H7 (cell line): ENCODE measurements around the gene ETV1. TPM values are rescaled to one million over a fixed set of nuclear protein-coding genes. Genes with fewer than 3 reads are reported as not detected.
A peak's percentile ranks its signal among the peaks of the same experiment; 100 is the strongest.

Experiments
- DNase-seq: peaks from one replicate; pipeline ENCODE4 v3.0.0; 2012
- H3K27me3 ChIP-seq: 2 replicates; pipeline ENCODE4 v1.6.0; 2011; ENCODE audit warnings: mild to moderate bottlenecking, low read length; ENCODE audit not compliant: control insufficient read depth, insufficient read depth
- H3K36me3 ChIP-seq: replicated peaks from 2 replicates; pipeline ENCODE4 v1.5.1; 2011; ENCODE audit warnings: low read length; ENCODE audit not compliant: control insufficient read depth, insufficient read depth
- H3K4me3 ChIP-seq: 2 replicates; pipeline ENCODE4 v1.5.1; 2011; ENCODE audit warnings: low read depth, mild to moderate bottlenecking, control low read depth, low read length, moderate library complexity; ENCODE audit not compliant: insufficient read depth
- total RNA-seq: library from RNA; depleted of rRNA; stranded (reverse); fragments of >200 nt; shearing (Covaris generic); gene quantifications from 2 replicates; pipeline ENCODE4 v1.2.3, GENCODE V29; 2014

The ETV1 gene
- total RNA-seq, 1 experiment from 2014 or later = 45.3 TPM

DNA sequence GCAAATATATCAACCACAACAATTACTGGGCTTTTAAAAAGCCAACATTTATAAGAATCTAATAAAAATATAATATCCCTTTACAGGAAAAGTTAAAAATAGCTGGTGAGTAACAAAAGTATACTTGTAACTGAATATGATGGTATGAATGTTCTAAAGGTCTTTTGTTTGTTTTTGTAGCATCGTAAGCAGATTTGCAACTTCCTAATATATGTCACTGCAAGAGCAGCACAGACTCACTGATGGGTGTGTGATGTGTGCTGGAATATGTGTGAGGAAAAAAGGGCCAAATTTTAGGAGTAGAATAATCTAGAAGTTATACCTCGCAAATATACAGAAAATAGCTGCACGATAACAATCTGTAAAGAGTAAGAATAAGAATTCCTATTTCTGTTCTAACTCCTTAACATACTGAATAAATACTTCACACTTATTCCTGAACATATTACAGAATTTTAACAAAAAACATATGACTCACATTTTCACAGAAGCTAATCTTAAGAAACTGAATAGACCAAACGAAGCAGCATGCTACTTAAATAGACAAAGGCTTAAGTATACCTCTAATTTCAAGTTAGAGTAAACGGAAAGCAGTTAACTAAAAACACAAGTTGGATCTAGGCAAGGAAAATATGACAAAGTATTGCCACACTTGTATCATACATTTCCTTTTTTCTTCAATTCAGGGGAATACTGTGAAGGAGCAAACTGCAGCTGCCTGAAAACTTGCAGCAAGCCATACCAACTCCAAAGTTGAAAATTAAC lies 9.6 kb downstream of the ETV1 start:
- Histone ChIP-seq H3K4me3 (no peak overlapping the region), H3K36me3 (no peaks in the 10 kb centered on the region; the same call in none of the 2 replicates), H3K27me3 (no peaks in the 10 kb centered on the region)
- DNase-seq = no peak

GRCh38 chr7:13976594-13976993 lies 12.9 kb downstream of the ETV1 start:
- H3K36me3 ChIP-seq = peaks cover 3% of the 10 kb centered on the region
- no peak overlapping the region for H3K4me3 ChIP-seq
- H3K27me3 ChIP-seq = no peaks in the 10 kb centered on the region
- no peak for DNase-seq

GRCh38 chr7:13965077-13965476 lies 24.4 kb downstream of the ETV1 start:
- DNase-seq = no peak
- H3K4me3 ChIP-seq = no peak overlapping the region
- H3K27me3 ChIP-seq = no peaks in the 10 kb centered on the region
- no peaks in the 10 kb centered on the region for H3K36me3 ChIP-seq

DNA sequence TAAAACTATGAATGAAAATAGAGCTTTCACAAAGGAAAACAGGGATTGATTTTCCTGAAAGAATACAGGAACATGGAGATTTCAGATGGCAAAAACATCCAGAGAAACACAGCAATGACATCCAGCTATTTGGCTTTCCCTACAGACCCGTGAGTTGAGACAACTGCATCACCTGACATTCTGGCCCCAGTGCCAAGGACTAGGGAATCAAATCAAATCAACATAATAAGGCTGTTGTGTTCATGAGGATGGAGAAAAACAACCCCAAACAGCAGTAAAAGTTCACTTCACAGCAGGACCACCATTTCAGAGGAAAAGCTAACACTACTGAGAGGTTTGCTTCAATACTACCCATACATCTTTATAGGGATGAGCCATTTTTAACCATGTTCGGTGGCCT lies 25.5 kb downstream of the ETV1 start:
- DNase-seq = peak; percentile 26
- no peaks in the 10 kb centered on the region for H3K27me3 ChIP-seq
- no peaks in the 10 kb centered on the region for H3K36me3 ChIP-seq
- H3K4me3 ChIP-seq = no peak overlapping the region

DNA sequence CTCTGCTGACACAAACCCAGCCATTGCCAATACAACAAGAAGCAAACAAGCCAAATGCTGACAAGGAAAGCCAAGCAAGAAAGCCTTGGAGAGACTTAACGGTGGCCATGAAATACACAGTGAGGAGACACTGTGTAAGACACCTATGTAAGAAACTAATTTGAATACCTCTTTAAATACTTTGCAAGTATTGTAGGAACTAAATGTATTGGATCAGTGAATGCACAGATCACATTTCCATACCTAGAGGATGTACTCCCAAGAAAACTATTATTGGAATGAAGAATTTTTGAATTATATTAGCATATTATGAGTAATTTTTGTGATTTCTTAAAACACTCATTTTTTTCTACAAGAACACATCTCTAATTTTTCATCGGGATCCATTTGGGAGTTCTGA lies 34.0 kb downstream of the ETV1 start:
- Histone ChIP-seq H3K27me3 (no peaks in the 10 kb centered on the region), H3K4me3 (no peak overlapping the region), H3K36me3 (no peaks in the 10 kb centered on the region)
- no peak for DNase-seq

- H3K4me3 ChIP-seq = no peak overlapping the region
- no peaks in the 10 kb centered on the region for H3K27me3 ChIP-seq
- no peak for DNase-seq
These were observed 36.1 kb downstream of the ETV1 start for GRCh38 chr7:13953368-13953767.

GRCh38 chr7:13952921-13953320 lies 36.5 kb downstream of the ETV1 start:
- no peaks in the 10 kb centered on the region for H3K36me3 ChIP-seq
- H3K4me3 ChIP-seq = no peak overlapping the region
- no peak for DNase-seq
- no peaks in the 10 kb centered on the region for H3K27me3 ChIP-seq

More at GRCh38 chr7:13953368-13953767, 36.1 kb downstream of the ETV1 start:
- H3K36me3 ChIP-seq = no peaks in the 10 kb centered on the region

GRCh38 chr7:13949939-13950338 lies 39.5 kb downstream of the ETV1 start:
- H3K36me3 ChIP-seq = no peaks in the 10 kb centered on the region
- H3K27me3 ChIP-seq = no peaks in the 10 kb centered on the region
- H3K4me3 ChIP-seq = no peak overlapping the region
- no peak for DNase-seq

DNA sequence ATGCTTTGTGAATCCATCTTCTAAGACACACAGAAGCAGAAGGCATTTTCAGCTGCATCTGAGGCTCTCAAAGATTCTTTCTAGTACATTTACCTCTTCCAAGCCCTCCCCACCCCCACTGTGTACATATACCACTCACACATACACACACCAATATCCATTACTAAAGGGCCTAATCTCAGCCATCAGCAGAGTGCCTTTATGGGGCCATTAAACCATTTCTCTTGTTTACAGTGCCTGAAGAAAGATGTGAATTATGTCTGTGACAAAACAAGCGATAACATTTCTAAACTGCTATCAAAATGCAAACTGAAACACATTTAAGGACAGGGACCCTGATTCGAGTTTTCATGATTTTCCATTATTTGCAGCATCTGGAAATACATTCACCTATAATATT lies 40.0 kb downstream of the ETV1 start:
- Histone ChIP-seq H3K36me3 (no peaks in the 10 kb centered on the region), H3K4me3 (no peak overlapping the region), H3K27me3 (no peaks in the 10 kb centered on the region)
- DNase-seq = no peak

GRCh38 chr7:13948019-13948801 lies 41.3 kb downstream of the ETV1 start:
- Histone ChIP-seq H3K4me3 (no peak overlapping the region), H3K27me3 (no peaks in the 10 kb centered on the region), H3K36me3 (no peaks in the 10 kb centered on the region)
- DNase-seq = no peak

GRCh38 chr7:13947535-13947934 lies 41.9 kb downstream of the ETV1 start:
- Histone ChIP-seq H3K36me3 (no peaks in the 10 kb centered on the region), H3K4me3 (no peak overlapping the region)

GRCh38 chr7:13946181-13946580 lies 43.3 kb downstream of the ETV1 start:
- no peak overlapping the region for H3K4me3 ChIP-seq
- H3K27me3 ChIP-seq = no peaks in the 10 kb centered on the region
- DNase-seq = no peak
- no peaks in the 10 kb centered on the region for H3K36me3 ChIP-seq

More at GRCh38 chr7:13947535-13947934, 41.9 kb downstream of the ETV1 start:
- no peak for DNase-seq
- H3K27me3 ChIP-seq = no peaks in the 10 kb centered on the region

- no peaks in the 10 kb centered on the region for H3K36me3 ChIP-seq
- no peak for DNase-seq
- H3K27me3 ChIP-seq = no peaks in the 10 kb centered on the region
- H3K4me3 ChIP-seq = no peak overlapping the region
These were observed 43.8 kb downstream of the ETV1 start for GRCh38 chr7:13945670-13946069.

- Histone ChIP-seq H3K4me3 (no peak overlapping the region), H3K36me3 (peaks cover 4% of the 10 kb centered on the region), H3K27me3 (no peaks in the 10 kb centered on the region)
- no peak for DNase-seq
These were observed 55.9 kb downstream of the ETV1 start for GRCh38 chr7:13933536-13933935.

GRCh38 chr7:13933091-13933490 lies 56.4 kb downstream of the ETV1 start:
- Histone ChIP-seq H3K36me3 (peaks cover 4% of the 10 kb centered on the region), H3K4me3 (no peak overlapping the region), H3K27me3 (no peaks in the 10 kb centered on the region)
- DNase-seq = no peak
